HepG2 (cell line): ENCODE measurements around the gene DCAF7. TPM values are rescaled to one million over a fixed set of nuclear protein-coding genes. Genes with fewer than 3 reads are reported as not detected.

ENCODE experiments used
- FOXM1 ChIP-seq: sonication (generic); formaldehyde crosslinking; IDR thresholded peaks from 2 replicates; pipeline ENCODE4 v1.5.0; 2020; ENCODE audit warnings: missing genetic modification reagents
- KDM5A ChIP-seq: fragments of 200-600 bp; sonication (generic); IDR thresholded peaks from 2 replicates; pipeline ENCODE4 v1.7.0; 2018; ENCODE audit warnings: antibody characterized with exemption, mild to moderate bottlenecking, low read length, borderline replicate concordance
- NFE2L1 ChIP-seq: sonication (generic); formaldehyde crosslinking; IDR thresholded peaks from 2 replicates; pipeline ENCODE4 v1.4.0; 2020; ENCODE audit warnings: missing genetic modification reagents, mild to moderate bottlenecking, borderline replicate concordance
- PHB2 ChIP-seq: fragments of 450-650 bp; IDR thresholded peaks from 2 replicates; pipeline ENCODE4 v1.6.1; 2018; ENCODE audit not compliant: partially characterized antibody
- RELA ChIP-seq: sonication (generic); formaldehyde crosslinking; IDR thresholded peaks from 2 replicates; pipeline ENCODE4 v1.4.0; 2020; ENCODE audit warnings: missing genetic modification reagents
- ZMYM3 ChIP-seq: sonication (generic); formaldehyde crosslinking; IDR thresholded peaks from 2 replicates; pipeline ENCODE4 v1.5.1; 2020; ENCODE audit warnings: mild to moderate bottlenecking, missing genetic modification reagents
- ZNF101 ChIP-seq: sonication (generic); formaldehyde crosslinking; IDR thresholded peaks from 2 replicates; pipeline ENCODE4 v1.4.0; 2020; ENCODE audit warnings: mild to moderate bottlenecking, low read depth, missing genetic modification reagents, borderline replicate concordance
- ZNF180 ChIP-seq: sonication (generic); formaldehyde crosslinking; IDR thresholded peaks from 2 replicates; pipeline ENCODE4 v1.4.0; 2020; ENCODE audit warnings: low read depth, missing genetic modification reagents, borderline replicate concordance
- ZNF484 ChIP-seq: sonication (generic); formaldehyde crosslinking; IDR thresholded peaks from 2 replicates; pipeline ENCODE4 v1.5.1; 2020; ENCODE audit warnings: mild to moderate bottlenecking, low read depth, missing genetic modification reagents, borderline replicate concordance
- ZNF615 ChIP-seq: sonication (generic); formaldehyde crosslinking; IDR thresholded peaks from 2 replicates; pipeline ENCODE4 v1.5.0; 2020; ENCODE audit warnings: mild to moderate bottlenecking, missing genetic modification reagents, borderline replicate concordance
- ZNF629 ChIP-seq: sonication (generic); formaldehyde crosslinking; conservative IDR thresholded peaks from 2 replicates; pipeline ENCODE4 v1.5.0; 2020; ENCODE audit warnings: missing genetic modification reagents
- ZNF713 ChIP-seq: sonication (generic); formaldehyde crosslinking; IDR thresholded peaks from 2 replicates; pipeline ENCODE4 v1.4.0; 2020; ENCODE audit warnings: mild to moderate bottlenecking, missing genetic modification reagents
- ZNF841 ChIP-seq: sonication (generic); formaldehyde crosslinking; IDR thresholded peaks from 2 replicates; pipeline ENCODE4 v1.8.1; 2023; ENCODE audit warnings: missing genetic modification reagents, borderline replicate concordance
- ZNF891 ChIP-seq: sonication (generic); formaldehyde crosslinking; IDR thresholded peaks from 2 replicates; pipeline ENCODE4 v1.5.0; 2020; ENCODE audit warnings: mild to moderate bottlenecking, missing genetic modification reagents
- polyA plus RNA-seq, 8 experiments: library from polyadenylated mRNA; depleted of rRNA in 3 of 8; stranded (reverse) in 7 of 8; unstranded in 1 of 8; fragments of >200 nt; fragmentation: Illumina TruSeq in 4 of 8; extraction: Trizol in 4 of 8; gene quantifications; 2 replicates each; pipeline versions ENCODE4 v1.2.1 to v1.2.3, GENCODE V29; 2011 to 2016; ENCODE audit warnings: low read depth in 4 of 8, missing spikeins in 1 of 8, mixed read lengths in 1 of 8; ENCODE audit not compliant: insufficient read depth in 1 of 8
- total RNA-seq, 5 experiments: library from RNA; depleted of rRNA; stranded (reverse); fragments of >200 nt; fragmentation: Illumina TruSeq; extraction: Trizol; gene quantifications; 2 replicates each; pipeline ENCODE4 v1.2.3, GENCODE V29; 2016; ENCODE audit warnings: low read depth in 1 of 5
- TF ChIP-seq, protein P1 (sequence below): sonication (generic); formaldehyde crosslinking; IDR thresholded peaks from 2 replicates; pipeline ENCODE4 v1.4.0; 2020; ENCODE audit warnings: mild to moderate bottlenecking, missing genetic modification reagents, borderline replicate concordance
- TF ChIP-seq, protein P2 (sequence below): sonication (generic); formaldehyde crosslinking; IDR thresholded peaks from 2 replicates; pipeline ENCODE4 v1.4.0; 2020; ENCODE audit warnings: low read depth, mild to moderate bottlenecking, missing genetic modification reagents
- TF ChIP-seq, protein P3 (sequence below): IDR thresholded peaks from 2 replicates; pipeline ENCODE4 v1.6.1; 2016; ENCODE audit warnings: missing compliant biosample characterization, missing genetic modification reagents, borderline replicate concordance
- TF ChIP-seq, protein P4 (sequence below): sonication (generic); formaldehyde crosslinking; IDR thresholded peaks from 2 replicates; pipeline ENCODE4 v1.5.0; 2020; ENCODE audit warnings: missing genetic modification reagents, mild to moderate bottlenecking, borderline replicate concordance
- TF ChIP-seq, protein P5 (sequence below): sonication (generic); formaldehyde crosslinking; IDR thresholded peaks from 2 replicates; pipeline ENCODE4 v1.4.0; 2020; ENCODE audit warnings: mild to moderate bottlenecking, missing genetic modification reagents

Gene DCAF7
- total and polyA plus RNA-seq, 2 of the 13 experiments (the other 11 are each of a cell fraction or from before 2014, with no cell fraction given) = 55.2 to 73.4 TPM

DNA sequence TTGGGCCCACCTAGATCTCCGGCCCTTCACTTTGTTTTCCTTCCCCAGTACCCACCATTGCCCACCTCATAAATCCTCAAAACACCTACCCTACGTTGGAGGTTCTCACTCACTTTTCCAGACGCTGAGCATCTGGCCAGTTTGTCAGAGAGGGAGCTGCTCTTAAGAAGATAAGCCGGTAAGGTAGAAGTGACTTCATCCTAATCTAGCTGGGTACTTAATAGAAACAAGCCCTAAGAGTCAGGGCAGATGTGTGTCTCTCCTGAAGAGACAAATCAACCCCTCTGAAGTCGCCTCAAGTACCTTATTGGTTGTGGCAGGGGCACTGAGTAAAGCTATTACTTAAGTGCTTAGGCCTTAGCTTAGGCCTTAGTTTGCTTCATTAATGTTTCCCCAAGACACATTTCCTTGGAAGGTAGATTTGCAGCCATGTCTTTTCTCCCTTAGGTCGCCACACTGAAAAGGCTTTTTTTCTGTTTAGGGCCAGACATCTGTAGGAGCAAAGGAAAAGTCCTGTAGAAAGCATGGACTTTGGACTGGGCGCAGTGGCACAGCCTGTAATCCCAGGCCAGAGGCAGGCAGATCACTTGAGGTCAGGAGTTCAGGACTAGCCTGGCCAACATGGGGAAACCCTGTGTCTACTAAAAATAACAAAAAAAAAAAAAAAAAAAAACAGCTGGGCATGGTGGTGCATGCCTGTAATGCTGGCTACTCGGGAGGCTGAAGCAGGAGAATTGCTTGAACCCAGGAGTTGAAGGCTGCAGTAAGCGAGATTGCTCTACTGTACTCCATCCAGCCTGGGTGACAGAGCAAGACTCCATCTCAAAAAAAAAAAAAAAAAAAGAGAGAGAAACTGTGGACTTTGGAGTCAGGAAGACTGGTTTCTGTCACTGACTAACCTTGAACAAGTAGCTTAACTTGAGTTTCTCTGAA is 51.4 kb downstream of the DCAF7 start (continued):
- peak; percentile 17; the same call in 1 of the 2 replicates for TF ChIP-seq ZMYM3 (CRISPR knock-in tag)
- no peak for TF ChIP-seq RELA (CRISPR knock-in tag)
- no peak for TF ChIP-seq ZNF891 (CRISPR knock-in tag)
- TF ChIP-seq PHB2 = no peak
- peak; percentile 59 for TF ChIP-seq ZNF629 (CRISPR knock-in tag)
- TF ChIP-seq ZNF180 = no peak
- TF ChIP-seq, protein P1, sequence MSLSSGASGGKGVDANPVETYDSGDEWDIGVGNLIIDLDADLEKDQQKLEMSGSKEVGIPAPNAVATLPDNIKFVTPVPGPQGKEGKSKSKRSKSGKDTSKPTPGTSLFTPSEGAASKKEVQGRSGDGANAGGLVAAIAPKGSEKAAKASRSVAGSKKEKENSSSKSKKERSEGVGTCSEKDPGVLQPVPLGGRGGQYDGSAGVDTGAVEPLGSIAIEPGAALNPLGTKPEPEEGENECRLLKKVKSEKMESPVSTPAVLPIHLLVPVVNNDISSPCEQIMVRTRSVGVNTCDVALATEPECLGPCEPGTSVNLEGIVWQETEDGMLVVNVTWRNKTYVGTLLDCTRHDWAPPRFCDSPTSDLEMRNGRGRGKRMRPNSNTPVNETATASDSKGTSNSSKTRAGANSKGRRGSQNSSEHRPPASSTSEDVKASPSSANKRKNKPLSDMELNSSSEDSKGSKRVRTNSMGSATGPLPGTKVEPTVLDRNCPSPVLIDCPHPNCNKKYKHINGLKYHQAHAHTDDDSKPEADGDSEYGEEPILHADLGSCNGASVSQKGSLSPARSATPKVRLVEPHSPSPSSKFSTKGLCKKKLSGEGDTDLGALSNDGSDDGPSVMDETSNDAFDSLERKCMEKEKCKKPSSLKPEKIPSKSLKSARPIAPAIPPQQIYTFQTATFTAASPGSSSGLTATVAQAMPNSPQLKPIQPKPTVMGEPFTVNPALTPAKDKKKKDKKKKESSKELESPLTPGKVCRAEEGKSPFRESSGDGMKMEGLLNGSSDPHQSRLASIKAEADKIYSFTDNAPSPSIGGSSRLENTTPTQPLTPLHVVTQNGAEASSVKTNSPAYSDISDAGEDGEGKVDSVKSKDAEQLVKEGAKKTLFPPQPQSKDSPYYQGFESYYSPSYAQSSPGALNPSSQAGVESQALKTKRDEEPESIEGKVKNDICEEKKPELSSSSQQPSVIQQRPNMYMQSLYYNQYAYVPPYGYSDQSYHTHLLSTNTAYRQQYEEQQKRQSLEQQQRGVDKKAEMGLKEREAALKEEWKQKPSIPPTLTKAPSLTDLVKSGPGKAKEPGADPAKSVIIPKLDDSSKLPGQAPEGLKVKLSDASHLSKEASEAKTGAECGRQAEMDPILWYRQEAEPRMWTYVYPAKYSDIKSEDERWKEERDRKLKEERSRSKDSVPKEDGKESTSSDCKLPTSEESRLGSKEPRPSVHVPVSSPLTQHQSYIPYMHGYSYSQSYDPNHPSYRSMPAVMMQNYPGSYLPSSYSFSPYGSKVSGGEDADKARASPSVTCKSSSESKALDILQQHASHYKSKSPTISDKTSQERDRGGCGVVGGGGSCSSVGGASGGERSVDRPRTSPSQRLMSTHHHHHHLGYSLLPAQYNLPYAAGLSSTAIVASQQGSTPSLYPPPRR = no peak
- TF ChIP-seq ZNF101 (CRISPR knock-in tag) = no peak; the same call in 1 of the 2 replicates
- TF ChIP-seq NFE2L1 (CRISPR knock-in tag) = no peak
- TF ChIP-seq ZNF484 (CRISPR knock-in tag) = no peak
- no peak for TF ChIP-seq KDM5A
- TF ChIP-seq FOXM1 (CRISPR knock-in tag) = no peak
- TF ChIP-seq, protein P2, sequence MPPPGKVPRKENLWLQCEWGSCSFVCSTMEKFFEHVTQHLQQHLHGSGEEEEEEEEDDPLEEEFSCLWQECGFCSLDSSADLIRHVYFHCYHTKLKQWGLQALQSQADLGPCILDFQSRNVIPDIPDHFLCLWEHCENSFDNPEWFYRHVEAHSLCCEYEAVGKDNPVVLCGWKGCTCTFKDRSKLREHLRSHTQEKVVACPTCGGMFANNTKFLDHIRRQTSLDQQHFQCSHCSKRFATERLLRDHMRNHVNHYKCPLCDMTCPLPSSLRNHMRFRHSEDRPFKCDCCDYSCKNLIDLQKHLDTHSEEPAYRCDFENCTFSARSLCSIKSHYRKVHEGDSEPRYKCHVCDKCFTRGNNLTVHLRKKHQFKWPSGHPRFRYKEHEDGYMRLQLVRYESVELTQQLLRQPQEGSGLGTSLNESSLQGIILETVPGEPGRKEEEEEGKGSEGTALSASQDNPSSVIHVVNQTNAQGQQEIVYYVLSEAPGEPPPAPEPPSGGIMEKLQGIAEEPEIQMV = peak; percentile 13; the same call in 1 of the 2 replicates
- TF ChIP-seq, protein P3, sequence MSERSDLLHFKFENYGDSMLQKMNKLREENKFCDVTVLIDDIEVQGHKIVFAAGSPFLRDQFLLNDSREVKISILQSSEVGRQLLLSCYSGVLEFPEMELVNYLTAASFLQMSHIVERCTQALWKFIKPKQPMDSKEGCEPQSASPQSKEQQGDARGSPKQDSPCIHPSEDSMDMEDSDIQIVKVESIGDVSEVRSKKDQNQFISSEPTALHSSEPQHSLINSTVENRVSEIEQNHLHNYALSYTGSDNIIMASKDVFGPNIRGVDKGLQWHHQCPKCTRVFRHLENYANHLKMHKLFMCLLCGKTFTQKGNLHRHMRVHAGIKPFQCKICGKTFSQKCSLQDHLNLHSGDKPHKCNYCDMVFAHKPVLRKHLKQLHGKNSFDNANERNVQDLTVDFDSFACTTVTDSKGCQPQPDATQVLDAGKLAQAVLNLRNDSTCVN (CRISPR knock-in tag) = no peak
- no peak for TF ChIP-seq ZNF841 (CRISPR knock-in tag)
- TF ChIP-seq, protein P4, sequence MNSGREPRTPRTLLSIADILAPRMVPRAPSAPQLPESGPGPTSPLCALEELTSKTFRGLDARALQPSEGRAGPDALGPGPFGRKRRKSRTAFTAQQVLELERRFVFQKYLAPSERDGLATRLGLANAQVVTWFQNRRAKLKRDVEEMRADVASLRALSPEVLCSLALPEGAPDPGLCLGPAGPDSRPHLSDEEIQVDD = no peak
- no peak for TF ChIP-seq ZNF713 (CRISPR knock-in tag)
- TF ChIP-seq, protein P5, sequence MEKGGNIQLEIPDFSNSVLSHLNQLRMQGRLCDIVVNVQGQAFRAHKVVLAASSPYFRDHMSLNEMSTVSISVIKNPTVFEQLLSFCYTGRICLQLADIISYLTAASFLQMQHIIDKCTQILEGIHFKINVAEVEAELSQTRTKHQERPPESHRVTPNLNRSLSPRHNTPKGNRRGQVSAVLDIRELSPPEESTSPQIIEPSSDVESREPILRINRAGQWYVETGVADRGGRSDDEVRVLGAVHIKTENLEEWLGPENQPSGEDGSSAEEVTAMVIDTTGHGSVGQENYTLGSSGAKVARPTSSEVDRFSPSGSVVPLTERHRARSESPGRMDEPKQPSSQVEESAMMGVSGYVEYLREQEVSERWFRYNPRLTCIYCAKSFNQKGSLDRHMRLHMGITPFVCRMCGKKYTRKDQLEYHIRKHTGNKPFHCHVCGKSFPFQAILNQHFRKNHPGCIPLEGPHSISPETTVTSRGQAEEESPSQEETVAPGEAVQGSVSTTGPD (CRISPR knock-in tag) = no peak
- TF ChIP-seq ZNF615 (CRISPR knock-in tag) = no peak
